Rectal smooth muscle tissue (tissue), 1 donor: ENCODE data around the gene ZEB2.

ENCODE experiments used
- H3K27ac ChIP-seq: one replicate; pipeline ENCODE4 v1.7.0; 2013; ENCODE audit warnings: low read depth, low read length, inconsistent platforms
- H3K27me3 ChIP-seq: one replicate; pipeline ENCODE4 v1.7.0; 2013; ENCODE audit warnings: low read length; ENCODE audit not compliant: control insufficient read depth, insufficient read depth
- H3K36me3 ChIP-seq: one replicate; pipeline ENCODE4 v1.7.0; 2013; ENCODE audit warnings: low read length; ENCODE audit not compliant: control insufficient read depth, insufficient read depth
- H3K4me1 ChIP-seq: one replicate; pipeline ENCODE4 v1.7.0; 2013; ENCODE audit warnings: low read length; ENCODE audit not compliant: control insufficient read depth, insufficient read depth
- H3K4me3 ChIP-seq: one replicate; pipeline ENCODE4 v1.7.0; 2013; ENCODE audit warnings: low read length
- H3K9ac ChIP-seq: one replicate; pipeline ENCODE4 v1.7.0; 2013; ENCODE audit warnings: low read length

The ZEB2 gene

GRCh38 chr2:144479138-144479537 is 40.8 kb downstream of the ZEB2 start:
- Histone ChIP-seq H3K4me1 (no peaks in the 10 kb centered on the region), H3K36me3 (no peaks in the 10 kb centered on the region), H3K27ac (no peak overlapping the region), H3K27me3 (no peaks in the 10 kb centered on the region), H3K4me3 (no peak overlapping the region), H3K9ac (no peak overlapping the region)

- H3K4me1 ChIP-seq, result no peaks in the 10 kb centered on the region
Measured at GRCh38 chr2:144477957-144478311, 42.0 kb downstream of the ZEB2 start.

GRCh38 chr2:144477281-144477956 is 42.5 kb downstream of the ZEB2 start:
- H3K36me3 ChIP-seq, result no peaks in the 10 kb centered on the region
- H3K27me3 ChIP-seq, result no peaks in the 10 kb centered on the region
- no peak overlapping the region for H3K9ac ChIP-seq
- no peaks in the 10 kb centered on the region for H3K4me1 ChIP-seq
- H3K27ac ChIP-seq, result no peak overlapping the region
- peak overlapping the region; percentile 1 for H3K4me3 ChIP-seq

More at GRCh38 chr2:144477957-144478311, 42.0 kb downstream of the ZEB2 start:
- Histone ChIP-seq H3K4me3 (no peak overlapping the region), H3K27me3 (no peaks in the 10 kb centered on the region), H3K27ac (no peak overlapping the region), H3K36me3 (no peaks in the 10 kb centered on the region), H3K9ac (no peak overlapping the region)

GRCh38 chr2:144476682-144477081 is 43.2 kb downstream of the ZEB2 start:
- Histone ChIP-seq H3K9ac (no peak overlapping the region), H3K27ac (no peak overlapping the region), H3K4me1 (no peaks in the 10 kb centered on the region), H3K36me3 (no peaks in the 10 kb centered on the region), H3K27me3 (no peaks in the 10 kb centered on the region), H3K4me3 (no peak overlapping the region)

GRCh38 chr2:144475569-144476275 is 44.2 kb downstream of the ZEB2 start:
- no peaks in the 10 kb centered on the region for H3K27me3 ChIP-seq
- no peak overlapping the region for H3K27ac ChIP-seq
- no peaks in the 10 kb centered on the region for H3K4me1 ChIP-seq
- no peaks in the 10 kb centered on the region for H3K36me3 ChIP-seq
- no peak overlapping the region for H3K4me3 ChIP-seq
- H3K9ac ChIP-seq, result no peak overlapping the region

GRCh38 chr2:144475044-144475443 is 44.9 kb downstream of the ZEB2 start:
- no peak overlapping the region for H3K9ac ChIP-seq
- H3K4me3 ChIP-seq, result no peak overlapping the region
- H3K27ac ChIP-seq, result no peak overlapping the region
- H3K27me3 ChIP-seq, result no peaks in the 10 kb centered on the region
- no peaks in the 10 kb centered on the region for H3K36me3 ChIP-seq
- H3K4me1 ChIP-seq, result no peaks in the 10 kb centered on the region

GRCh38 chr2:144474017-144474416 is 45.9 kb downstream of the ZEB2 start:
- H3K27me3 ChIP-seq, result no peaks in the 10 kb centered on the region
- no peak overlapping the region for H3K9ac ChIP-seq
- H3K4me3 ChIP-seq, result no peak overlapping the region
- no peak overlapping the region for H3K27ac ChIP-seq
- no peaks in the 10 kb centered on the region for H3K4me1 ChIP-seq
- no peaks in the 10 kb centered on the region for H3K36me3 ChIP-seq

GRCh38 chr2:144472911-144473310 is 47.0 kb downstream of the ZEB2 start:
- no peaks in the 10 kb centered on the region for H3K4me1 ChIP-seq
- H3K36me3 ChIP-seq, result no peaks in the 10 kb centered on the region
- no peak overlapping the region for H3K4me3 ChIP-seq
- H3K27ac ChIP-seq, result no peak overlapping the region
- no peaks in the 10 kb centered on the region for H3K27me3 ChIP-seq
- H3K9ac ChIP-seq, result no peak overlapping the region

- H3K4me3 ChIP-seq, result no peak overlapping the region
- H3K9ac ChIP-seq, result no peak overlapping the region
- no peaks in the 10 kb centered on the region for H3K36me3 ChIP-seq
- H3K4me1 ChIP-seq, result no peaks in the 10 kb centered on the region
- no peak overlapping the region for H3K27ac ChIP-seq
- no peaks in the 10 kb centered on the region for H3K27me3 ChIP-seq
Measured at GRCh38 chr2:144472046-144472412, 47.9 kb downstream of the ZEB2 start.

GRCh38 chr2:144471305-144472045 is 48.4 kb downstream of the ZEB2 start:
- Histone ChIP-seq H3K27me3 (no peaks in the 10 kb centered on the region), H3K27ac (no peak overlapping the region), H3K9ac (no peak overlapping the region), H3K4me3 (no peak overlapping the region), H3K36me3 (no peaks in the 10 kb centered on the region), H3K4me1 (no peaks in the 10 kb centered on the region)

GRCh38 chr2:144470816-144471215 is 49.1 kb downstream of the ZEB2 start:
- Histone ChIP-seq H3K9ac (no peak overlapping the region), H3K4me3 (no peak overlapping the region), H3K27me3 (no peaks in the 10 kb centered on the region), H3K27ac (no peak overlapping the region), H3K36me3 (no peaks in the 10 kb centered on the region), H3K4me1 (no peaks in the 10 kb centered on the region)

GRCh38 chr2:144470334-144470733 is 49.6 kb downstream of the ZEB2 start:
- no peaks in the 10 kb centered on the region for H3K36me3 ChIP-seq
- no peak overlapping the region for H3K9ac ChIP-seq

More at GRCh38 chr2:144470334-144470733, 49.6 kb downstream of the ZEB2 start:
- no peaks in the 10 kb centered on the region for H3K27me3 ChIP-seq
- H3K27ac ChIP-seq, result no peak overlapping the region
- no peak overlapping the region for H3K4me3 ChIP-seq
- H3K4me1 ChIP-seq, result no peaks in the 10 kb centered on the region
